ENCODE results near the gene PRUNE2. TPM values are rescaled to one million over a fixed set of nuclear protein-coding genes. Genes with fewer than 3 reads are reported as not detected.

The PRUNE2 gene
- total RNA-seq, 1 experiment from 2014 or later: 0.59 TPM

DNA sequence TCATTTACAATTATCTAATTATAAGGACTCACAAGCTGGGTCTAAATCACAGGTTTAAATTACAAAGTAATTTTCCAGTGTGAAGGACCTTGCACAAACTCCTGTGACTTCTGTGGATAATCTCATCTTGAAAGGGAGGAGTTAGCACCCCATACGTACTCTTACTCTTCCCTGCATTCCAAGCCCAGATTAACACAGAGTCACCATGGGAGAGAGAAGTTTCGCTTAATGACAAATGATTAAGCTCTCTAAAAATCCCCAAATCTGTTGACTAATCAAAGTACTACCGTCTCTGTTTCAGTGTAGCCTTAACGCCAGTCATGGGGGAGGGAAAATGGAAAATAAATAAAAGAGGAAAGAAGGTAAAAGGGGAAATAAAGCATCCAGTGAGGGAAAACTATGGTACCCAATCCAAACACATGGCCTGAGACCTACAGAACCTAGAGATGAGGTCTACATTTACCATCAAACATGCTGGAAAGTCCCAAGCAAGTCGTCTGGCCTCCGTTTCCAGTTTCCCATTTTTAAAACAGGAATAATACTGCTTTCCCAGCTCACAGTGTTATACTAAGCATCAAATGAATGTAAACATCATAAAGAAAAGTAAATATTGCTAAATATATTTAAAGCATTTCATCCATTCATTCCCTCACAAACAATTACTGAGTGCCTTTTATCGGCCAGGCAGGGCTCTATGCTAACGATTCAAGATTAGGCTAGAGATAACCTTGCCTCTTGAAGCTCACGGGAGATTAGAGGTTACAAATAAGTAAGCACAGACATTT, 78.4 kb downstream of the PRUNE2 start:
- BruUV-seq (replicated peaks): no TSS peak
- no peak overlapping the region for H3K27ac ChIP-seq (ENCODE audit: low read depth, low read length)
- no peak overlapping the region for H3K4me3 ChIP-seq (replicated peaks in 1 of 2; ENCODE audit: low read depth in 1 of 2, low read length in 2 of 2)
- H3K79me2 ChIP-seq (ENCODE audit: insufficient read depth, low read length): no peaks in the 10 kb centered on the region
- H3K4me1 ChIP-seq (ENCODE audit: control insufficient read depth in 1 of 2, insufficient read depth in 2 of 2, low read length in 2 of 2): no peaks in the 10 kb centered on the region
- DNase-seq (ENCODE audit: low read depth, low spot score): no peak
- no peaks in the 10 kb centered on the region for H3K27me3 ChIP-seq (ENCODE audit: insufficient read depth, low read length)
- H3K36me3 ChIP-seq (ENCODE audit: control insufficient read depth in 1 of 2, insufficient read depth in 2 of 2, low read length in 2 of 2): no peaks in the 10 kb centered on the region
- TF ChIP-seq EZH2phosphoT487 (IDR thresholded peaks at IDR 0.05; ENCODE audit: borderline replicate concordance) (no peak), ZFX (IDR thresholded peaks at IDR 0.05) (no peak), CEBPB (IDR thresholded peaks at IDR 0.05; ENCODE audit: low read depth) (no peak), SIN3A (IDR thresholded peaks at IDR 0.05; ENCODE audit: low read depth) (no peak), REST (IDR thresholded peaks at IDR 0.05; ENCODE audit: low read depth) (no peak), SP1 (IDR thresholded peaks at IDR 0.05; ENCODE audit: low read depth) (no peak), EGR1 (IDR thresholded peaks at IDR 0.05; ENCODE audit: low read depth) (no peak), CTCF (IDR thresholded peaks at IDR 0.05 in 2 of 3, conservative IDR thresholded peaks at IDR 0.05 in 1 of 3; ENCODE audit: borderline replicate concordance in 1 of 3, insufficient read depth in 1 of 3, low read depth in 2 of 3, low read length in 2 of 3) (no peak), FOSL1 (IDR thresholded peaks at IDR 0.05; ENCODE audit: low read depth) (no peak), ELF1 (IDR thresholded peaks at IDR 0.05; ENCODE audit: borderline replicate concordance, low read depth) (no peak)
- TF ChIP-seq, protein P1, sequence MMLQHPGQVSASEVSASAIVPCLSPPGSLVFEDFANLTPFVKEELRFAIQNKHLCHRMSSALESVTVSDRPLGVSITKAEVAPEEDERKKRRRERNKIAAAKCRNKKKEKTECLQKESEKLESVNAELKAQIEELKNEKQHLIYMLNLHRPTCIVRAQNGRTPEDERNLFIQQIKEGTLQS (IDR thresholded peaks at IDR 0.05): no peak
- RAD21 ChIA-PET (ENCODE audit: low non-redundant PET in 1 of 2, low total read pairs in 2 of 2, uncharacterized antibody in 2 of 2, unreplicated experiment in 2 of 2): no interaction called here
- no peak overlapping the region for H3K4me2 ChIP-seq (ENCODE audit: low read length)
- intact Hi-C loops (cut with micrococcal nuclease): no loop called here
- CTCF ChIA-PET: no interaction called here
- H3K9me3 ChIP-seq (ENCODE audit: control insufficient read depth in 1 of 2, insufficient read depth in 1 of 2, low read depth in 1 of 2, low read length in 2 of 2): no peaks in the 10 kb centered on the region
- no peaks in the 10 kb centered on the region for H4K20me1 ChIP-seq (ENCODE audit: insufficient read depth)
- H3K9me2 ChIP-seq (ENCODE audit: insufficient read depth): no peaks in the 10 kb centered on the region
- POLR2A ChIA-PET: no interaction called here
- H3K9ac ChIP-seq (ENCODE audit: low read length): no peak overlapping the region
- ATAC-seq: no peak
- H2AFZ ChIP-seq (ENCODE audit: low read depth, low read length, poor library complexity, severe bottlenecking): no peak overlapping the region

All from HCT116 (cell line).